Heart right ventricle (tissue), 16 donors: Measurements from ENCODE around the gene STK40. TPM values are rescaled to one million over a fixed set of nuclear protein-coding genes. Genes with fewer than 3 reads are reported as not detected.

ENCODE experiments used
- ATAC-seq, 8 donors: fragments of 200-7000 bp; cut with Tn5 transposase; one replicate each; pipeline ENCODE4 v1.9.1; 2020; ENCODE audit warnings: mild to moderate bottlenecking in 8 of 8, moderate library complexity in 8 of 8, moderate number of reproducible peaks in 1 of 8
- DNase-seq, 2 donors: peaks; one replicate each; pipeline ENCODE4 v3.0.0-alpha.2; 2020
- H3K27ac ChIP-seq, 10 donors: fragments of 200-600 bp; sonication (generic) in 2 of 10; one replicate each; pipeline versions ENCODE4 v1.5.0 to v1.8.0; 2020 to 2022; ENCODE audit warnings: mild to moderate bottlenecking in 3 of 10
- H3K27me3 ChIP-seq, 7 donors: fragments of 200-600 bp; one replicate each; pipeline ENCODE4 v1.8.0; 2021 to 2022; ENCODE audit warnings: mild to moderate bottlenecking in 2 of 7
- H3K36me3 ChIP-seq, 9 donors: fragments of 200-600 bp; sonication (generic) in 1 of 9; one replicate each; pipeline versions ENCODE4 v1.5.0 to v1.8.0; 2020 to 2022; ENCODE audit warnings: mild to moderate bottlenecking in 2 of 9
- H3K4me1 ChIP-seq, 9 donors: fragments of 200-600 bp; sonication (generic) in 1 of 9; one replicate each; pipeline versions ENCODE4 v1.5.0 to v1.8.0; 2020 to 2022; ENCODE audit warnings: mild to moderate bottlenecking in 4 of 9
- H3K4me3 ChIP-seq, 10 donors: fragments of 200-600 bp; sonication (generic) in 2 of 10; one replicate each; pipeline versions ENCODE4 v1.5.0 to v1.8.0; 2020 to 2022; ENCODE audit warnings: mild to moderate bottlenecking in 7 of 10, moderate library complexity in 2 of 10
- H3K9me3 ChIP-seq, 11 donors: fragments of 200-600 bp in 10 of 11; sonication (generic) in 2 of 11; one replicate each; pipeline versions ENCODE4 v1.5.0 to v1.8.0; 2013 to 2022; ENCODE audit warnings: mild to moderate bottlenecking in 2 of 11, control low read depth in 1 of 11, moderate library complexity in 1 of 11
- CTCF ChIP-seq, 9 donors: fragments of 200-600 bp; sonication (generic) in 2 of 9; IDR thresholded peaks; one replicate each; pipeline versions ENCODE4 v1.5.0 to v1.8.0; 2021 to 2022; ENCODE audit warnings: antibody characterized with exemption in 9 of 9, mild to moderate bottlenecking in 5 of 9, moderate library complexity in 1 of 9
- WGBS, 2 donors: extraction: QIAGEN DNeasy Blood & Tissue Kit; methylation state at CpG; one replicate each; pipeline ENCODE4 v1.1.7; 2013; ENCODE audit warnings: inconsistent platforms in 1 of 2; 5-methylcytosine and 5-hydroxymethylcytosine counted together
- intact Hi-C, 10 donors: fragments of 100-400 bp; cut with DNase I; formaldehyde crosslinking; loops; one replicate each; pipeline versions ENCODE4 v1.11.1 to v1.14.2; 2022
- polyA plus RNA-seq, 2 donors: library from polyadenylated mRNA; stranded (reverse); fragments of 200-250 nt; gene quantifications; one replicate each; pipeline ENCODE4 v1.2.3, GENCODE V29; 2013
- total RNA-seq, 10 donors: library from RNA; stranded (reverse); fragmentation: NEBNext Ultra II Directional in 3 of 10; extraction: Animal tissue kit (Norgen Biotek cat#: 25700) in 3 of 10; gene quantifications; one replicate each; pipeline versions ENCODE4 v1.2.1 to v1.2.4, GENCODE V29; 2021 to 2023
- donor health status: Arrhythmogenic right ventricular cardiomyopathy.
- donor health status: ischemic (EF 13 %, LVEDD 7.1; RV severe dilation, severe dysfunction).
- donor health status: healthy with polysubstance abuse.
- donor health status: DM: no; HTN: yes; CAD: no.
- donor health status: DM: no; HTN: no; CAD: no.
- donor health status: ischemic (EF 25% LVEDD 6.9; RV normal size, moderate dysfunction).
- donor health status: ischemic (EF 25% LVEDD 5.7; RV mildly dilated, moderate dysfunction).
- donor health status: healthy.
- donor health status: DM: yes; HTN: yes; CAD: no.
- donor health status: Ischemic cardiomyopathy.
- donor health status: ischemic (EF 35%, LVEDD 5.7; RV mildly dilated, moderate dysfunction).
- donor health status: nonischemic (EF 11% LVEDD 7.7; RV severe dilation, severe dysfunction).
- donor health status: DM: yes; HTN: yes; CAD: no.
- donor health status: PGD.
- donor health status: ischemic (EF 29% LVEDD 5.4; RV normal size, mild dysfunction).
- donor health status: nonischemic (EF 23%, LVEDD 6.1; RV moderate dilation, normal function).

Gene STK40
- total and polyA plus RNA-seq, 12 donors: 15.5 to 81.6 (median 57.3) TPM

GRCh38 chr1:36321119-36321951, 64.4 kb downstream of the STK40 start:
- Histone ChIP-seq H3K36me3 (peaks cover 0 to 13% (median 0%) of the 10 kb centered on the region in 9 donors), H3K4me1 (peaks cover 12 to 48% (median 33%) of the 10 kb centered on the region in 9 donors), H3K27ac (peak overlapping the region in 9 of 10 donors; percentile 81 to 97 (median 95)), H3K27me3 (no peaks in the 10 kb centered on the region), H3K4me3 (peak overlapping the region; percentile 1 to 98 (median 86)), H3K9me3 (no peaks in the 10 kb centered on the region)
- peak; percentile 71 to 82 (median 76) for ATAC-seq
- TF ChIP-seq CTCF (IDR thresholded peaks at IDR 0.05): no peak
- intact Hi-C loops: loop anchor here in 2 of 10 donors (5.0 kb wide), 2 partner anchors 46 to 66 kb away; partner anchors contain the start of gene STK40 (in 1 of the 2)
- 18 to 28% methylated on average over 59 of the region's 59 CpGs for WGBS, 2 donors
- peak; percentile 84 to 90 for DNase-seq

GRCh38 chr1:36320767-36321118, 65.0 kb downstream of the STK40 start:
- Histone ChIP-seq H3K4me1 (peaks cover 12 to 48% (median 33%) of the 10 kb centered on the region in 9 donors), H3K36me3 (peaks cover 0 to 13% (median 0%) of the 10 kb centered on the region in 9 donors), H3K9me3 (no peaks in the 10 kb centered on the region), H3K4me3 (peak overlapping the region; percentile 1 to 98 (median 86)), H3K27me3 (no peaks in the 10 kb centered on the region), H3K27ac (peak overlapping the region in 9 of 10 donors; percentile 81 to 97 (median 95))
- TF ChIP-seq CTCF (IDR thresholded peaks at IDR 0.05): no peak
- no peak for ATAC-seq
- intact Hi-C loops: loop anchor here in 2 of 10 donors (5.0 kb wide), 2 partner anchors 47 to 67 kb away; partner anchors contain the start of gene STK40 (in 1 of the 2)
- WGBS, 2 donors: 46 to 48% methylated on average over 23 of the region's 23 CpGs
- DNase-seq: no peak

- no peaks in the 10 kb centered on the region for H3K9me3 ChIP-seq
- peaks cover 12 to 48% (median 33%) of the 10 kb centered on the region in 9 donors for H3K4me1 ChIP-seq
- ATAC-seq: no peak
- intact Hi-C loops: loop anchor here in 2 of 10 donors (5.0 kb wide), 2 partner anchors 47 to 67 kb away; partner anchors contain the start of gene STK40 (in 1 of the 2)
- WGBS, 2 donors: 56 to 65% methylated on average over 16 of the region's 16 CpGs
- no peak for DNase-seq
- no peak for TF ChIP-seq CTCF (IDR thresholded peaks at IDR 0.05)
- peak overlapping the region in 9 of 10 donors; percentile 30 to 98 (median 86) for H3K4me3 ChIP-seq
- H3K27me3 ChIP-seq: no peaks in the 10 kb centered on the region
- H3K27ac ChIP-seq: peak overlapping the region in 9 of 10 donors; percentile 81 to 97 (median 95)
- H3K36me3 ChIP-seq: peaks cover 0 to 13% (median 0%) of the 10 kb centered on the region in 9 donors
These were observed 65.4 kb downstream of the STK40 start for GRCh38 chr1:36320291-36320761.

GRCh38 chr1:36309397-36309796, 76.3 kb downstream of the STK40 start:
- Histone ChIP-seq H3K27me3 (no peaks in the 10 kb centered on the region), H3K27ac (no peak overlapping the region), H3K36me3 (peaks cover 0 to 27% (median 3%) of the 10 kb centered on the region in 9 donors), H3K4me1 (peaks cover 4 to 28% (median 18%) of the 10 kb centered on the region in 9 donors), H3K4me3 (no peak overlapping the region), H3K9me3 (no peaks in the 10 kb centered on the region)
- WGBS, 2 donors: 99 to 100% methylated on average over 7 of the region's 7 CpGs
- intact Hi-C loops: loop anchor here in 4 of 10 donors (5.0 to 10.0 kb wide), 3 partner anchors 55 to 105 kb away; no protein-coding TSS in a partner anchor
- DNase-seq (no peak), ATAC-seq (no peak)
- TF ChIP-seq CTCF (IDR thresholded peaks at IDR 0.05): no peak
